GM12872 (cell line): Measurements from ENCODE around the gene CTNNA2.

ENCODE experiments used
- CTCF ChIP-seq: IDR thresholded peaks from 3 replicates; pipeline ENCODE4 v1.5.1; 2011; ENCODE audit warnings: low read depth, mild to moderate bottlenecking, low read length, moderate library complexity; ENCODE audit not compliant: insufficient read depth

The CTNNA2 gene

GRCh38 chr2:79872656-79873055 is 359.8 kb downstream of the CTNNA2 start:
- TF ChIP-seq CTCF = no peak

- no peak for TF ChIP-seq CTCF
Measured at GRCh38 chr2:79874015-79874414, 361.2 kb downstream of the CTNNA2 start.

GRCh38 chr2:79876430-79876829 is 363.6 kb downstream of the CTNNA2 start:
- TF ChIP-seq CTCF = peak; percentile 39; the same call in 2 of the 3 replicates

GRCh38 chr2:79882548-79882947 is 369.7 kb downstream of the CTNNA2 start:
- TF ChIP-seq CTCF = no peak

GRCh38 chr2:79887747-79888374 is 375.0 kb downstream of the CTNNA2 start:
- peak; percentile 60; the same call in 2 of the 3 replicates for TF ChIP-seq CTCF

GRCh38 chr2:79892123-79892522 is 379.3 kb downstream of the CTNNA2 start:
- no peak for TF ChIP-seq CTCF

GRCh38 chr2:79899196-79899595 is 386.3 kb downstream of the CTNNA2 start:
- TF ChIP-seq CTCF = no peak

GRCh38 chr2:79901161-79901560 is 388.3 kb downstream of the CTNNA2 start:
- no peak for TF ChIP-seq CTCF
